GM12878 (cell line): ENCODE measurements around the gene IFNA13. TPM values are rescaled to one million over a fixed set of nuclear protein-coding genes. Genes with fewer than 3 reads are reported as not detected.
A peak's percentile ranks its signal among the peaks of the same experiment; 100 is the strongest.
"Not testable (repeated sequence)": the region's sequence is repeated elsewhere in the genome, so short reads cannot be mapped to it uniquely, and the experiment has no call there.

Source experiments
- ATAC-seq: fragments of 200-7000 bp; cut with Tn5 transposase; 3 replicates; pipeline ENCODE4 v1.9.1; 2020; ENCODE audit warnings: mild to moderate bottlenecking, moderate library complexity
- BruUV-seq: library from RNA; stranded (reverse); fragments of 400-500 nt; replicated peaks from 2 replicates; lab custom pipeline; 2021; lab: Mats Ljungman, UMichigan
- CTCF ChIA-PET: fragments of 300-600 bp; sonication (Branson Sonifier 250); formaldehyde crosslinking; extraction: SDS; loops from one replicate; lab custom pipeline; 2021; ENCODE audit warnings: inconsistent platforms; lab: Yijun Ruan, JAX
- POLR2A ChIA-PET: fragments of 350-600 bp; formaldehyde crosslinking; extraction: SDS; loops from one replicate; lab custom pipeline; 2021; ENCODE audit warnings: inconsistent platforms; lab: Charles Lee
- RAD21 ChIA-PET: fragments of 300-600 bp; sonication (Branson Sonifier 250); formaldehyde crosslinking; loops from one replicate; lab custom pipeline; 2023; ENCODE audit warnings: antibody characterized with exemption; ENCODE audit not compliant: unreplicated experiment; lab: Charles Lee
- SMC1A ChIA-PET: fragments of 300-600 bp; sonication (Branson Sonifier 250); formaldehyde crosslinking; loops from one replicate; lab custom pipeline; 2023; ENCODE audit not compliant: unreplicated experiment, uncharacterized antibody; lab: Charles Lee
- DNase-seq: peaks from one replicate; pipeline ENCODE4 v3.0.0-alpha.2; 2011; ENCODE audit warnings: low read depth, low spot score
- FAIRE-seq: peaks from 3 replicates; lab custom pipeline; 2011; peaks lifted over from hg19 to GRCh38; lab: Jason Lieb, UNC
- H2AFZ ChIP-seq: 2 replicates; pipeline ENCODE4 v1.6.0; 2011; ENCODE audit warnings: low read depth, low read length, control low read depth; ENCODE audit not compliant: control insufficient read depth
- H3K27ac ChIP-seq: 2 replicates; pipeline ENCODE4 v1.5.1; 2011; ENCODE audit warnings: control low read depth; ENCODE audit not compliant: control insufficient read depth, insufficient read depth
- H3K27me3 ChIP-seq, 2 experiments: replicated peaks in 1 of 2; 2 replicates each; pipeline versions ENCODE4 v1.6.0 to v1.6.1; 2011; ENCODE audit warnings: low read length in 1 of 2; ENCODE audit not compliant: control insufficient read depth in 2 of 2, insufficient read depth in 2 of 2
- H3K36me3 ChIP-seq, 2 experiments: 2 replicates each; pipeline ENCODE4 v1.5.1; 2011; ENCODE audit warnings: low read length in 1 of 2; ENCODE audit not compliant: control insufficient read depth in 2 of 2, insufficient read depth in 2 of 2
- H3K4me1 ChIP-seq: 2 replicates; pipeline ENCODE4 v1.6.1; 2011; ENCODE audit warnings: mild to moderate bottlenecking, low read length, moderate library complexity, mixed read lengths; ENCODE audit not compliant: control insufficient read depth, insufficient read depth
- H3K4me2 ChIP-seq: 2 replicates; pipeline ENCODE4 v1.6.0; 2011; ENCODE audit warnings: control low read depth; ENCODE audit not compliant: control insufficient read depth, insufficient read depth
- H3K4me3 ChIP-seq: fragments of 200-600 bp; sonication (generic); 2 replicates; pipeline ENCODE4 v1.5.1; 2016
- H3K79me2 ChIP-seq: 2 replicates; pipeline ENCODE4 v1.6.0; 2011; ENCODE audit warnings: low read length; ENCODE audit not compliant: control insufficient read depth, insufficient read depth
- H3K9ac ChIP-seq: 2 replicates; pipeline ENCODE4 v1.8.0; 2011; ENCODE audit warnings: low read length, control low read depth, mixed read lengths; ENCODE audit not compliant: control insufficient read depth, insufficient read depth
- H3K9me3 ChIP-seq: replicated peaks from 3 replicates; pipeline ENCODE4 v1.5.1; 2011; ENCODE audit warnings: mild to moderate bottlenecking, low read length; ENCODE audit not compliant: control insufficient read depth, insufficient read depth
- H4K20me1 ChIP-seq: 2 replicates; pipeline ENCODE4 v1.6.0; 2011; ENCODE audit not compliant: control insufficient read depth, insufficient read depth
- BCLAF1 ChIP-seq: fragments of 450-650 bp; IDR thresholded peaks from 2 replicates; pipeline ENCODE4 v1.6.1; 2017; ENCODE audit warnings: antibody characterized with exemption, mild to moderate bottlenecking, moderate library complexity
- DPF2 ChIP-seq: fragments of 450-650 bp; IDR thresholded peaks from 2 replicates; pipeline ENCODE4 v1.6.1; 2017; ENCODE audit warnings: mild to moderate bottlenecking
- IKZF2 ChIP-seq, 2 experiments: fragments of 450-650 bp; IDR thresholded peaks; 2 replicates each; pipeline ENCODE4 v1.6.1; 2017; ENCODE audit warnings: mild to moderate bottlenecking in 2 of 2, moderate library complexity in 2 of 2
- JUNB ChIP-seq: IDR thresholded peaks from 2 replicates; pipeline ENCODE4 v1.6.1; 2016; ENCODE audit warnings: antibody characterized with exemption, mild to moderate bottlenecking
- NFIC ChIP-seq: IDR thresholded peaks from 2 replicates; pipeline ENCODE4 v1.6.1; 2012; ENCODE audit warnings: low read depth, mild to moderate bottlenecking, inconsistent platforms, low read length, moderate library complexity
- PAX5 ChIP-seq: IDR thresholded peaks from 2 replicates; pipeline ENCODE4 v1.6.1; 2011; ENCODE audit warnings: low read depth, low read length, borderline replicate concordance
- RELB ChIP-seq: fragments of 450-650 bp; IDR thresholded peaks from 2 replicates; pipeline ENCODE4 v1.6.1; 2017; ENCODE audit warnings: low read depth, mild to moderate bottlenecking, moderate library complexity
- SP1 ChIP-seq: IDR thresholded peaks from one replicate; pipeline ENCODE4 v1.6.1; 2011; ENCODE audit warnings: low read depth, low read length
- SPI1 ChIP-seq: IDR thresholded peaks from 2 replicates; pipeline ENCODE4 v1.6.1; 2011; ENCODE audit warnings: low read depth, mild to moderate bottlenecking, low read length, moderate library complexity, borderline replicate concordance; ENCODE audit not compliant: insufficient read depth
- ZNF274 ChIP-seq: IDR thresholded peaks from one replicate; pipeline ENCODE4 v1.8.0; 2011; ENCODE audit not compliant: insufficient read length, insufficient read depth
- ZSCAN29 ChIP-seq: fragments of 450-650 bp; IDR thresholded peaks from 2 replicates; pipeline ENCODE4 v1.6.1; 2017; ENCODE audit warnings: mild to moderate bottlenecking, moderate library complexity
- WGBS: methylation state at CpG from one replicate; pipeline ENCODE4 v1.1.6; 2016; ENCODE audit warnings: low lambda C conversion rate; ENCODE audit not compliant: insufficient replicate concordance, insufficient coverage; ENCODE audit errors: missing lambda C conversion rate; 5-methylcytosine and 5-hydroxymethylcytosine counted together
- in situ Hi-C: fragments of 300-500 bp; cut with MboI; formaldehyde crosslinking; loops from 9 replicates; pipeline ENCODE4 v1.14.3; 2018; ENCODE audit warnings: mixed read lengths
- intact Hi-C: fragments of 100-400 bp; cut with micrococcal nuclease; formaldehyde crosslinking; loops from one replicate; pipeline ENCODE4 v1.14.2; 2022; ENCODE audit not compliant: unreplicated experiment
- polyA plus RNA-seq, 11 experiments: library from polyadenylated mRNA; depleted of rRNA in 4 of 11; unstranded in 6 of 11; stranded (reverse) in 5 of 11; fragments of >200 nt; fragmentation: Nextera tagmentation in 4 of 11; fragmentation: Illumina TruSeq in 1 of 11; extraction: Ambion mirVana in 4 of 11; extraction: Trizol in 1 of 11; gene quantifications; 1 replicate in 1 of 11; 2 replicates in 10 of 11; pipeline versions ENCODE4 v1.2.1 to v1.2.3, GENCODE V29; 2011 to 2016; ENCODE audit warnings: inconsistent platforms in 2 of 11, missing spikeins in 2 of 11, low read depth in 1 of 11
- total RNA-seq, 4 experiments: library from RNA; depleted of rRNA in 3 of 4; stranded (reverse); fragments of >200 nt in 3 of 4; fragmentation: Illumina TruSeq in 1 of 4; extraction: Trizol in 1 of 4; gene quantifications; 2 replicates each; pipeline versions ENCODE4 v1.2.1 to v1.2.3, GENCODE V29; 2013 to 2021

The IFNA13 gene
- total and polyA plus RNA-seq, 10 of the 15 experiments (the other 5 are each of a cell fraction or from before 2014, with no cell fraction given): not detected

DNA sequence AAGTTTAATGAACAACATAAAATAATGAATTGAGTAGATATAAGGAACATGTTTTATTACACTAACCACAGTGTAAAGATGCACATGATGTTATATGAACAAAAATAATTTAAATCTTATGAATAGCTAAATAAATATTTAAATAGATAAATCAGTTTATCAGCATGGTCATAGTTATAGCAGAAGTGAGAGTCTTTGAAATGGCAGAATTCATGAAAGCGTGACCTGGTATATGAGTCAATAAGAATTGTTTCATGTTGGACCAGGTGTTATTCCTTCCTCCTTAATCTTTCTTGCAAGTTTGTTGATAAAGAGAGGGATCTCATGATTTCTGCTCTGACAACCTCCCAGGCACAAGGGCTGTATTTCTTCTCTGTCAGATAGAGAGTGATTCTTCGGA lies 688 bp downstream of the IFNA13 start:
- H2AFZ ChIP-seq, BruUV-seq, intact Hi-C loops, DNase-seq, SMC1A ChIA-PET, H3K4me3 ChIP-seq, H3K27me3 ChIP-seq, CTCF ChIA-PET, in situ Hi-C loops, H3K27ac ChIP-seq, H3K4me1 ChIP-seq, POLR2A ChIA-PET, H3K9me3 ChIP-seq, H3K4me2 ChIP-seq, H4K20me1 ChIP-seq, RAD21 ChIA-PET, H3K9ac ChIP-seq, H3K36me3 ChIP-seq, H3K79me2 ChIP-seq: not testable (repeated sequence)
- FAIRE-seq (peak; percentile 87), ATAC-seq (peak; percentile 96)
- WGBS: 0% methylated on average over 1 of the region's 2 CpGs
- TF ChIP-seq NFIC: 0 out of 2 replicates have a peak, but pooled peaks have one; percentile 27
- TF ChIP-seq SPI1: peak; percentile 61; the same call in 1 of the 2 replicates
- TF ChIP-seq RELB: 0 out of 2 replicates have a peak, but pooled peaks have one; percentile 13
- peak; percentile 77 for TF ChIP-seq PAX5
- peak; percentile 52 for TF ChIP-seq JUNB
- TF ChIP-seq IKZF2 (IDR thresholded peaks at IDR 0.05): 0 out of 4 replicates have a peak, but pooled peaks have one; percentile 20 to 24

DNA sequence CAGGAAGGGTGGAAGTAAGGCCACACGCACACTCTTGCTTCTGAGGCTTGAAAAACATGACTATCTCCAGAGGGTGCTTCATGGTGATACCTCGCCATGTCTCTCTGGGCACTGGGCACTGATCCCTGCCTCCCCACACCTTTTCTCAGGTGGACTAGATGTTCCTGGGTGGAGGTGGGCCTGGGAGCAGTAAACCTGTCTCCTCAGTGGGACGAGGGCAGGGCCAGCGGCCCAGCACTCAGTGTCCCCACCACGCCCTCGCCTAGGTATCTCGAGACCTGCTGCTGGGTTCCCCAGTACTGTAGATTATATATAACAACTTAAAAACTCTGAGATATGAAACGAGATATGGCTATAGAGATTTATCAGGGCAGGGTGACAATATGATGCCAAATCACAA lies 5.6 kb downstream of the IFNA13 start:
- Histone ChIP-seq H3K27ac (no peak overlapping the region), H3K4me1 (peaks cover 10% of the 10 kb centered on the region; the same call in 1 of the 2 replicates), H3K9me3 (no peaks in the 10 kb centered on the region; the same call in 2 of the 3 replicates), H3K4me3 (no peak overlapping the region), H3K36me3 (no peaks in the 10 kb centered on the region), H4K20me1 (no peaks in the 10 kb centered on the region)
- in situ Hi-C loops: no loop called here
- no TSS peak for BruUV-seq
- TF ChIP-seq BCLAF1: no peak
- no peak for TF ChIP-seq ZNF274
- TF ChIP-seq DPF2: no peak
- TF ChIP-seq PAX5: no peak
- no peak for TF ChIP-seq SP1
- no peak for TF ChIP-seq ZSCAN29
- TF ChIP-seq, all 136 proteins: peak for 0
- SMC1A ChIA-PET: interaction anchor here (4.1 kb wide), 1 partner anchor 18 kb away, joined by 24 read pairs; no protein-coding TSS in a partner anchor
- intact Hi-C loops: no loop called here
- 78% methylated on average over 8 of the region's 8 CpGs for WGBS
- no peak overlapping the region for H3K4me2 ChIP-seq
- FAIRE-seq: no peak
- no peaks in the 10 kb centered on the region for H3K27me3 ChIP-seq
- no peak for ATAC-seq
- RAD21 ChIA-PET: no interaction called here
- CTCF ChIA-PET: interaction anchor here (4.1 kb wide), 1 partner anchor 33 kb away, joined by 18 read pairs; no protein-coding TSS in a partner anchor
- no peak overlapping the region for H2AFZ ChIP-seq
- no peaks in the 10 kb centered on the region for H3K79me2 ChIP-seq
- POLR2A ChIA-PET: no interaction called here
- DNase-seq: no peak
- no peak overlapping the region for H3K9ac ChIP-seq
